Right renal cortex interstitium (tissue), 3 donors: ENCODE results near the gene EXOC3L1. TPM values are rescaled to one million over a fixed set of nuclear protein-coding genes. Genes with fewer than 3 reads are reported as not detected.

ENCODE experiments used
- DNase-seq, 3 donors: peaks; one replicate each; pipeline ENCODE4 v3.0.0-alpha.2; 2013; ENCODE audit warnings: low read depth in 3 of 3, low spot score in 2 of 3
- polyA plus RNA-seq, 3 donors: library from polyadenylated mRNA; unstranded; fragments of 120-200 nt; gene quantifications; one replicate each; pipeline ENCODE4 v1.2.1, GENCODE V29; 2013; ENCODE audit not compliant: insufficient read length in 3 of 3

The EXOC3L1 gene
- polyA plus RNA-seq, 3 donors, result 4.2 to 5.6 (median 4.3) TPM

- DNase-seq, result no peak
These were observed 34.1 kb upstream of the EXOC3L1 start for GRCh38 chr16:67223992-67224391.

GRCh38 chr16:67216612-67217490, 26.9 kb upstream of the EXOC3L1 start:
- no peak for DNase-seq

DNA sequence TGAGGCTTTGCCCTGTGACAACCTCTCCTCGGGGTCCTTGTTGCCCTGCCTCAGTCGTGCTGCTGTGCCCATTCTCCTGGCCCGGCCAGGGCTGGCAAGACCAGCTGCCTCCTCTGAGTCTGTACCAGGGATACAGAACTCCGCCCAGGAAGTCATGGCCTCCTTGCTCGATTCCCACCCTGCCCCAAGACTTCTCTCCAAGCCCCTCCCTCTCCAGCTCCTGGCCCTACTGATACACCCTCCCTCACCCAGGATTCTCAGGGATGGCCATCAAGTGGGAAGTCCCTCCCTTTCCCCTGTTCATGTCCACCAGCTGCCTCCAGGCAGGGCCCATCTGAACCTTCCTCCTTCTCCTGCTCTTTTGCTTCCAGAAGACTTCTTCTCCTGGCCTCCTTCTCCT, 25.8 kb upstream of the EXOC3L1 start:
- no peak for DNase-seq

DNA sequence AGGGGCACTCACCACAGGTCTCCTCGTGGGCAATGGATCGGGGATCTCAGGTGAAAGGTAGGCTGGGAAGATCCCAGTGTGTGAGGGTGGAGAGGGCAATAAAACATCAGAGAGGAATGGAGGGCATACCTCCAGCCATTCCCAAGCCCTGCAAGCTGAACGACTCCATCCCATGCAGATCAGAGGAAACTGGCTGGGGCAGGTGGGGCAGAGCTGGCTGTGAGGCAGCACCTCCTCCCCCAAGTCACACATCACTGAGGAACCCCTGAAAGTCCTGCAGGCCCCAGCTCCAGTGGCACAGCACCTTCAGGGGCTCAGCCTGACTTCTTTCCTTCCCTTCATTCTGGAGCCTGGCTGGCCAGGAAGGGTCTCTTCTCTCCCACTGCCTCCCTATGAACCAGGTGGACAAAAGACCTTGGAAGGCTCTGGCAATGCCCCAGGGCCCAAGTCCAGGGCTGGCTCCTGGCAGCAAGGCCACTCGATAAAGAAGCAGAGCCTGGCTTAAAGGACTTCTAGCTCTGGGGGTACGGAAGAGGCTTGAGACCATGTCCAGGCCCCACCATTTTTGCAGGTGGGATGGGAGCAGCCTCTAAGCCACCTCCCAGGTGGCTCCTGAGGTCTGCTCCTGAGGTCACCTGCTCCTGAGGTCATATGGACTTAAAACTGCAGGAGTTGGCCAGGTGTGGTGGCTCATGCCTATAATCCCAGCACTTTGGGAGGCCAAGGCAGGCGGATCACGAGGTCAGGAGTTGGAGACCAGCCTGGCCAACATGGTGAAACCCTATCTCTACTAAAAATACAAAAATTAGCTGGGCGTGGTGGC, 23.5 kb upstream of the EXOC3L1 start:
- DNase-seq, result no peak

GRCh38 chr16:67212766-67213165, 22.8 kb upstream of the EXOC3L1 start:
- DNase-seq, result no peak

DNA sequence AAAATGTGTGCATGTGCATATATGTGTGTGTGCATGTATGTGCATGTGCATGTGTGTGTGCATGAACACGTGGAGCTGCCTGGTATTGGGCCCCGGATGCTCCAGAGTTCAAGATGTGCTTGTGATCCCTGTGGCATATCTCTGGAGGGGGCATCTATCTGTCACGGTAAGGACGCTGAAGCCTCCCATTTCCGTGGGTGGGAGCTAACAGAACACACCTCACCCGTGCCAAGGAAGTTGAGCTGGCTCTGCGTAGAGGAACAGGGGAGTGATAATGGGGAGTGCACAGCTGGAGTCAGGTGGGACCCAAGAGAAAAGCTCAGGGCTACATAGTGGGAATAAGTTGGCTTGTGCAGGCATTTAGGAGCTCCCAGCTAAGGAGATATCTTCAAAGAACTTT, 21.7 kb upstream of the EXOC3L1 start:
- DNase-seq, result no peak

DNA sequence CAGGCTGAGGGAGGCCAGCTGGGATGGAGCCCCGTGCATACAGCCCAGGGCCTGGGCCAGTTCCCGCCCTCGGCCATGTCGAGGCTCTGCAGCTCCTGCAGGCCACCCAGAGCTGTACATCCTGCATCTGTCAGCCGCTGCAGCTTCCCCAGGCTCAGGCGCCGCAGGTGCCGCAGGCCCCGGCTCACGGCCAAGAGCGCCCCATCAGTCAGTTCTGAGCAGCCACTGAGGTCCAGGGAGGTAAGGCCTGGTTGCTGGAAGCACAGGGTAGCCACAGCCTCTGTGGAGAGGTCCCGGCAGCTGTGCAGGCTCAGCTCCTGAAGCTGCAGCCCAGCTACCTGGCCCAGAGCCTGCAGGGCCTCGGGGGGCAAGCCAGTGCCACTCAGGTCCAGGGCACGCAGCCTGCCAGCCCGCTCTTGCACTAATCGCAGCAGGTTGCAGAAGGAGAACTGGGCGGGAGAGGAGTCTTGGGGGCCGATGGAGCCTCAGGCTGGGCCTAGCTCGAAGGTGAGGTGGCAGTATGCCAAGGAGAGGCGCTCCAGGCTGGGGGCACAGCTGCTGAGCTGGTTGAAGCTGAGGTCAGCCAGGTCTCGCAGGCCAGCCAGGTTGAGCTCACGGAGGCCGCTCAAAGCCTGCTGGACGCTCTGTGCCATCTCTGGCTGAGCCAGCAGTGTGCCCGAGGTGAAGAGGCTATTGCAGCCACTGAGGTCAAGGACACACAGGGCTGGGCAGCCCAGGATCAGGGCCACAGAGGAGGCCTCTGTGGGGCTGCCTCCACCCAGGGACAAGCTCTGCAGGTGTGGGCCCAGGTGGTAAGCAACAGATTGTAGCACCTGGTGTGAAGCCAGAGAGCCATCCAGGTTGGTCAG, 20.4 kb upstream of the EXOC3L1 start:
- DNase-seq, result no peak

DNA sequence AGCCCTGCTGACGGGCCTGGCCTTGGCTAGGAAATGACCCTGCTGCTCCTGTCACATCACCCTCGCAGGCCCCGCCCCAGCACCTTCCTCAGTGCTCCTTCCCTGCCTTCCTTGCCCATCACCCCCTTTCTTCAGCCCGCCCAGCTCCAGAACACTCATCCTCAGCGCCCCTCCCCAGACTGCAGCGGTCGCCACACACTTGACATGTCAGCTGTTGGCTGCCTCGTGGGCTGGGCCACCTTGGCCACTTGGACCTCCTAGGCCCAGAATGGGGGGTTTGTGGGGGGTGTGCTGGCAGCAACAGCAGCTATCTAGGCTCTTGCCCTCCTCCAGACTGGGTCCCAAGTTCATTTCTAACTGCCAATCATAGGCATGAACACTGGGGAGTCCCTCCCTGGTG, 19.6 kb upstream of the EXOC3L1 start:
- no peak for DNase-seq

- DNase-seq, result no peak
These were observed 18.4 kb upstream of the EXOC3L1 start for GRCh38 chr16:67208154-67208896.

GRCh38 chr16:67207249-67208091, 17.5 kb upstream of the EXOC3L1 start:
- no peak for DNase-seq

DNA sequence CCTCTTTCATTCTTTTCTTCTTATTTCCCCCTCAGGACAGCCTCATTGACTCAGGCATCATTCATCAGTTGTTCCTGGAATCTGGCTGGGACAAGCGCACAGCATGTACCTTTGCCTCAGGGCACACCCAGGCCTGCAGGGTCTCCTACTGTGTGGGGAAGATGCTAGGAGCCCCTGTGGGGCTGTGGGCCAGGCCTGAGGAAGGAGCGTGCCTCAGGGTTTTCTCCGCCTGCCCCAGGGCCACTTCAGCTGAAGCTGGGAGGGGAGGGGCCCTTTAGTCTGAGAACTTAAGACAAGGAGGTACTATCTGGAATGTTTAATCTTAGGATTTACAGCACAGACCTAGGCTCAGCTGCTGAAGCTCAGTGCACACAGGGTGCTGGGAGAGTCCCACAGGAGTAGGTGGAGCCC, 16.9 kb upstream of the EXOC3L1 start:
- DNase-seq, result no peak

- DNase-seq, result no peak
These were observed 16.3 kb upstream of the EXOC3L1 start for GRCh38 chr16:67206129-67206837.

- no peak for DNase-seq
These were observed 14.1 kb upstream of the EXOC3L1 start for GRCh38 chr16:67204076-67204475.

- DNase-seq, result no peak
These were observed 13.1 kb upstream of the EXOC3L1 start for GRCh38 chr16:67202956-67203493.

DNA sequence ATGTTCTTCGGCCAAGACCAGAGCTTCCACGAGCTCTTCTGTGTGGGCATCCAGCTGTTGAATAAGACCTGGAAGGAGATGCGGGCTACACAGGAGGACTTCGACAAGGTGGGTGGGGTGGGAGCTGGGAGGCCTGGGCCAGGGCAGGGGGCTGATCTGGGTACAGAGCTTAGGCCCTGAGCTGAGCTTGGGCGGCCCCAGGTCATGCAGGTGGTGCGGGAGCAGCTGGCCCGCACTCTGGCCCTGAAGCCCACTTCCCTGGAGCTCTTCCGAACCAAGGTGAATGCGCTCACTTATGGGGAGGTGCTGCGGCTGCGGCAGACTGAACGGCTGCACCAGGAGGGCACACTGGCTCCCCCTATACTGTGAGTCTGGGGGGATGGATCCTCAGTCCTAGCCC, 12.5 kb upstream of the EXOC3L1 start:
- no peak for DNase-seq

- no peak for DNase-seq
These were observed 11.7 kb upstream of the EXOC3L1 start for GRCh38 chr16:67201411-67202345.

DNA sequence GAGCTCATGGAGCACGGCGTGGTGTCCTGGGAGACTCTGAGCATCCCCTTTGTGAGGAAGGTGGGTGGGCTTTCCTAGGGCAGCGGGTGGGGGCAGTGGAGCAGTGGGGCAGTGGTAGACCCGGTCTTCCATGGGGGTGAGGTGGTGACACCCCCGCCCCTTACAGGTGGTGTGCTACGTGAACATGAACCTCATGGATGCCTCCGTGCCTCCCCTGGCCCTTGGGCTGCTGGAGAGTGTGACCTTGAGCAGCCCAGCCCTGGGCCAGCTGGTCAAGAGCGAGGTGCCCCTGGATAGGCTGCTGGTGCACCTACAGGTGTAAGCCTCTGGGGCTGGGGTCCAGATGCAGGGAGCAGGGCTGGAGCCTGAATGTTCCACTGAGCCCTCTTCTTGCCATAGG, 10.6 kb upstream of the EXOC3L1 start:
- DNase-seq, result no peak
